RWPE2 (cell line): ENCODE results near the gene SMARCC2.

Experiments used
- ATAC-seq: fragments of 200-7000 bp; cut with Tn5 transposase; 3 replicates; pipeline ENCODE4 v1.9.1; 2021; ENCODE audit warnings: low read depth
- DNase-seq: peaks from one replicate; pipeline ENCODE4 v3.0.0-alpha.2; 2020; ENCODE audit warnings: low spot score
- H3K27ac ChIP-seq: fragments of 450-650 bp; 2 replicates; pipeline ENCODE4 v1.5.1; 2017; ENCODE audit warnings: mild to moderate bottlenecking; ENCODE audit not compliant: poor library complexity, severe bottlenecking
- H3K27me3 ChIP-seq: fragments of 250-450 bp; sonication (Bioruptor Pico); 2 replicates; pipeline ENCODE4 v1.5.1; 2021; ENCODE audit warnings: mild to moderate bottlenecking, moderate library complexity; ENCODE audit not compliant: insufficient read depth, poor library complexity, severe bottlenecking
- H3K36me3 ChIP-seq: fragments of 250-450 bp; sonication (Bioruptor Pico); 2 replicates; pipeline ENCODE4 v1.5.1; 2020; ENCODE audit warnings: low read depth, mild to moderate bottlenecking, moderate library complexity
- H3K4me1 ChIP-seq: fragments of 250-450 bp; sonication (Bioruptor Pico); 2 replicates; pipeline ENCODE4 v1.5.1; 2021; ENCODE audit warnings: mild to moderate bottlenecking, moderate library complexity; ENCODE audit not compliant: insufficient read depth, poor library complexity, severe bottlenecking
- H3K4me3 ChIP-seq: fragments of 250-450 bp; sonication (Bioruptor Pico); 2 replicates; pipeline ENCODE4 v1.5.1; 2021; ENCODE audit warnings: mild to moderate bottlenecking, moderate library complexity; ENCODE audit not compliant: severe bottlenecking
- H3K9me3 ChIP-seq: fragments of 250-450 bp; sonication (Bioruptor Pico); 2 replicates; pipeline ENCODE4 v1.5.1; 2021; ENCODE audit warnings: mild to moderate bottlenecking, moderate library complexity; ENCODE audit not compliant: severe bottlenecking
- TF ChIP-seq, protein P1 (sequence below): fragments of 450-650 bp; IDR thresholded peaks from one replicate; pipeline ENCODE4 v1.5.1; 2017; ENCODE audit warnings: mild to moderate bottlenecking, moderate library complexity; ENCODE audit not compliant: poor library complexity, severe bottlenecking

SMARCC2 gene

DNA sequence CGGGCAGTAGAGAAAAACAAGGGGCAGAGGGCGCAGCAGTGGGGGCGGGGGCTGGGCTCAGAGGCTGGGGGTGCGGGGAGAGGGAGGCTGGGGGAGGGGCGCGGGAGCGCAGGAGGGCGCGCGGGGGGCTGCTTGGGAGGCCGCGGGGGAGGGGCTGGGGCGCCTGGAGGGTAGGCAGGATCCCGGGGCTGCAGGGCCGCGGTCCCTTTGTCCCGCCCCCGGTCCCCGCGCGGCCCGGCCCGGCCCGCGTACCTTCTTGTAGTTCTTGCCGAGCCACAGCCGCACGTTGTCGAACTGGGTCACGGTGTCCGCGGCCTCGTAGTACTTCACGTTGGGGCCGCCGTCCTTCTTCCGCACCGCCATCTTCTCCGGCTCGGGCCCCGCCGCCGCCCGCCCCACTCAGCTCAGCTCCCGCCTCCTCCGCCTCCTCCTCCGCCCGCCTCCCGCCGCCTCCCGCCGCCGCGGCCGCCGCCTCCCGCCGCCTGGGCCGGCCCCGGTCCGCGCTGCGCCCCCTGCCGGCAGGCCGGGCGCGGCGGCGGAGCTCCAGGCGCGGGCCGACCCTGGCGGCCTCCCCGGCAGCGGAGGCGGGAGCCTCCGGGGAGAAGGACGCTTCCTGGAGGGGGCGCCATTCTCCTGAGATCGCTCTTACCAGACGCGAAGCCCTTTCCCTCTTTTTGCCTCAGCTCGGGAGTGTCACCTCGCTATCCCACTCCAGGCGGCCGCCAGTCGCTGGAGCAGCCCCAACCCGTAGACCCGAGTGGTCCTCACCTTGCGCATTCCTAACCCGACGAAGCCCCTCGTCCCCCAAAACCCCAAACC, at the start of gene SMARCC2:
Gene SMARCC2, minus strand, starts transcription at position 385 of the 819 bp plus-strand sequence. Its CDS starts 22 bp downstream, at position 363.
- Histone ChIP-seq H3K4me3 (peak within 1 kb of the TSS; percentile 81), H3K9me3 (no peaks in the 10 kb centered on the region), H3K36me3 (peaks cover 35% of the 10 kb centered on the region), H3K27ac (peak within 1 kb of the TSS; percentile 80), H3K27me3 (no peaks in the 10 kb centered on the region), H3K4me1 (peaks cover 7% of the 10 kb centered on the region)
- DNase-seq (peak; percentile 81), ATAC-seq (peak; percentile 72)
- TF ChIP-seq, protein P1, sequence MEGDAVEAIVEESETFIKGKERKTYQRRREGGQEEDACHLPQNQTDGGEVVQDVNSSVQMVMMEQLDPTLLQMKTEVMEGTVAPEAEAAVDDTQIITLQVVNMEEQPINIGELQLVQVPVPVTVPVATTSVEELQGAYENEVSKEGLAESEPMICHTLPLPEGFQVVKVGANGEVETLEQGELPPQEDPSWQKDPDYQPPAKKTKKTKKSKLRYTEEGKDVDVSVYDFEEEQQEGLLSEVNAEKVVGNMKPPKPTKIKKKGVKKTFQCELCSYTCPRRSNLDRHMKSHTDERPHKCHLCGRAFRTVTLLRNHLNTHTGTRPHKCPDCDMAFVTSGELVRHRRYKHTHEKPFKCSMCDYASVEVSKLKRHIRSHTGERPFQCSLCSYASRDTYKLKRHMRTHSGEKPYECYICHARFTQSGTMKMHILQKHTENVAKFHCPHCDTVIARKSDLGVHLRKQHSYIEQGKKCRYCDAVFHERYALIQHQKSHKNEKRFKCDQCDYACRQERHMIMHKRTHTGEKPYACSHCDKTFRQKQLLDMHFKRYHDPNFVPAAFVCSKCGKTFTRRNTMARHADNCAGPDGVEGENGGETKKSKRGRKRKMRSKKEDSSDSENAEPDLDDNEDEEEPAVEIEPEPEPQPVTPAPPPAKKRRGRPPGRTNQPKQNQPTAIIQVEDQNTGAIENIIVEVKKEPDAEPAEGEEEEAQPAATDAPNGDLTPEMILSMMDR, result peak; percentile 99

- peaks cover 30% of the 10 kb centered on the region for H3K36me3 ChIP-seq
- ATAC-seq (no peak), DNase-seq (no peak)
- H3K4me3 ChIP-seq, result no peak overlapping the region
- TF ChIP-seq, protein P1, result no peak
- H3K4me1 ChIP-seq, result no peaks in the 10 kb centered on the region
- no peaks in the 10 kb centered on the region for H3K9me3 ChIP-seq
- no peak overlapping the region for H3K27ac ChIP-seq
- H3K27me3 ChIP-seq, result no peaks in the 10 kb centered on the region
Observed at GRCh38 chr12:56237552-56237951, 48.3 kb upstream of the SMARCC2 start.

GRCh38 chr12:56236985-56237384, 47.7 kb upstream of the SMARCC2 start:
- Histone ChIP-seq H3K4me3 (no peak overlapping the region), H3K27ac (no peak overlapping the region), H3K36me3 (peaks cover 25% of the 10 kb centered on the region), H3K27me3 (no peaks in the 10 kb centered on the region), H3K9me3 (no peaks in the 10 kb centered on the region), H3K4me1 (no peaks in the 10 kb centered on the region)
- TF ChIP-seq, protein P1, result no peak
- DNase-seq (no peak), ATAC-seq (no peak)

GRCh38 chr12:56236091-56236490, 46.8 kb upstream of the SMARCC2 start:
- no peak for DNase-seq
- Histone ChIP-seq H3K9me3 (no peaks in the 10 kb centered on the region), H3K4me1 (no peaks in the 10 kb centered on the region), H3K27ac (no peak overlapping the region), H3K4me3 (no peak overlapping the region), H3K27me3 (no peaks in the 10 kb centered on the region), H3K36me3 (peaks cover 17% of the 10 kb centered on the region)
- TF ChIP-seq, protein P1, result no peak
- no peak for ATAC-seq
